ENCODE measurements around the gene BCAR3.
"Not testable (repeated sequence)": the region's sequence is repeated elsewhere in the genome, so short reads cannot be mapped to it uniquely, and the experiment has no call there.

The BCAR3 gene

GRCh38 chr1:93702828-93703183, 21.2 kb upstream of the BCAR3 start:
- Histone ChIP-seq H3K4me3 (ENCODE audit: low read depth, low read length) (no peak overlapping the region), H3K36me3 (ENCODE audit: control insufficient read depth, insufficient read depth, low read length) (no peaks in the 10 kb centered on the region), H3K4me1 (ENCODE audit: control insufficient read depth, insufficient read depth, low read length) (peaks cover 8% of the 10 kb centered on the region), H3K9me3 (ENCODE audit: control insufficient read depth, insufficient read depth, low read length) (no peaks in the 10 kb centered on the region), H3K9ac (ENCODE audit: low read depth, low read length) (no peak overlapping the region), H3K27me3 (ENCODE audit: control insufficient read depth, insufficient read depth, low read length) (no peaks in the 10 kb centered on the region)

GRCh38 chr1:93702111-93702827, 20.6 kb upstream of the BCAR3 start:
- no peak overlapping the region for H3K9ac ChIP-seq (ENCODE audit: low read depth, low read length)
- H3K9me3 ChIP-seq (ENCODE audit: control insufficient read depth, insufficient read depth, low read length) = no peaks in the 10 kb centered on the region
- no peaks in the 10 kb centered on the region for H3K36me3 ChIP-seq (ENCODE audit: control insufficient read depth, insufficient read depth, low read length)
- no peaks in the 10 kb centered on the region for H3K27me3 ChIP-seq (ENCODE audit: control insufficient read depth, insufficient read depth, low read length)
- H3K4me1 ChIP-seq (ENCODE audit: control insufficient read depth, insufficient read depth, low read length) = peaks cover 8% of the 10 kb centered on the region
- H3K4me3 ChIP-seq (ENCODE audit: low read depth, low read length) = no peak overlapping the region

DNA sequence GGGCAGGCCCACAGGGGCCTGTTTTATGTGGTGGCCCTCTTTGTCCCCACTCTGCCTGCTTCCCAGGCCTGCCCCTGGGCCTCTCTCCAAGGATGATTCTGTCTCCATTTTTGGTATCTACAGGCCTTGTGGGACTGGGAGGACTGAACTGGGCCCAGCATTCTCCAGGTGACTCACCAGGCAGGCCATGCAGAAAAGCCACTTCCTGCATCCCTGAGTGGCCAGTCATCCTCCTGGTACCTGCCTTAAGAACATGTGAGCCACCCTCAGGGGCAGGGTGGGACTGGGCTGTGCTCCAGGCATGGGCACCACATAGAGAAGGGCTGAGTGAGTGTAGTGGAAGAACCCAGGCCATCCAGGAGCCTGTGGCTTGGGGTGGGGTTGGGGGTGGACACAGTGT, 20.0 kb upstream of the BCAR3 start:
- H3K9ac ChIP-seq (ENCODE audit: low read depth, low read length) = no peak overlapping the region
- H3K4me3 ChIP-seq (ENCODE audit: low read depth, low read length) = no peak overlapping the region
- H3K27me3 ChIP-seq (ENCODE audit: control insufficient read depth, insufficient read depth, low read length) = no peaks in the 10 kb centered on the region
- peaks cover 8% of the 10 kb centered on the region for H3K4me1 ChIP-seq (ENCODE audit: control insufficient read depth, insufficient read depth, low read length)
- H3K9me3 ChIP-seq (ENCODE audit: control insufficient read depth, insufficient read depth, low read length) = no peaks in the 10 kb centered on the region
- H3K36me3 ChIP-seq (ENCODE audit: control insufficient read depth, insufficient read depth, low read length) = no peaks in the 10 kb centered on the region

GRCh38 chr1:93700532-93701469, 19.2 kb upstream of the BCAR3 start:
- Histone ChIP-seq H3K36me3 (ENCODE audit: control insufficient read depth, insufficient read depth, low read length) (no peaks in the 10 kb centered on the region), H3K27me3 (ENCODE audit: control insufficient read depth, insufficient read depth, low read length) (no peaks in the 10 kb centered on the region), H3K9me3 (ENCODE audit: control insufficient read depth, insufficient read depth, low read length) (no peaks in the 10 kb centered on the region), H3K9ac (ENCODE audit: low read depth, low read length) (no peak overlapping the region), H3K4me1 (ENCODE audit: control insufficient read depth, insufficient read depth, low read length) (peaks cover 3% of the 10 kb centered on the region), H3K4me3 (ENCODE audit: low read depth, low read length) (no peak overlapping the region)

DNA sequence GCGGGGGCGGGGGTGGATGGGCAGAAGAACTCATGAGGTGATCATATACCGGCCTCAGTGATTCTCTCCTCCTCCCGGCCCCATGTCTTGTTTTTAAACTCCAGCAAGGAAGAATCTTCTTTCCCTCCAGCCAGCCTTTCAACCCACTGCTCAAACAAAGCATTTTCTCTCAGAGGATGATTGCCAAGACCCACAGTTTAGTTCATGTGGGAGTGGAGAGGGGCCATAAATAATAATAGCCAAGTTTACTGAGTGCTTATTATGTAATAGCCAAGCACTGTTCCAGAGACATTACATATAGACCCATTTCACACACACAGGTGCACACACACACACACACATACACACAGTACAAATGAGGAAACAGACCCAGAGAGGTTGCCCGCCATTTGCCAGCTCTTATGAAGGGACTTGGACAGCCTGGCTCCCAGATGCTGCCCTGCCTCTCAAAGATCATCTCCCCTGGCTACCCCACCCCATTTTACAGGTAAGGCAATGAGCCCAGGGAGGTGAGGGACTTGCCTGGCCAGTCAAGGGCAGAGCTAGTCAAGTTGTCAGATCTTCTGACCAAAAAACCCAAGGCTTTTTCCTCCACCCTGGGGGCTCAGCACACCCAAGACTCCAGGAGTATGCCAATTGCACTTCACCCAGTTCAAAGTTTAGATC, 18.0 kb upstream of the BCAR3 start:
- Histone ChIP-seq H3K4me3 (ENCODE audit: low read depth, low read length) (no peak overlapping the region), H3K9ac (ENCODE audit: low read depth, low read length) (no peak overlapping the region), H3K36me3 (ENCODE audit: control insufficient read depth, insufficient read depth, low read length) (no peaks in the 10 kb centered on the region), H3K9me3 (ENCODE audit: control insufficient read depth, insufficient read depth, low read length) (no peaks in the 10 kb centered on the region), H3K27me3 (ENCODE audit: control insufficient read depth, insufficient read depth, low read length) (no peaks in the 10 kb centered on the region), H3K4me1 (ENCODE audit: control insufficient read depth, insufficient read depth, low read length) (no peaks in the 10 kb centered on the region)

DNA sequence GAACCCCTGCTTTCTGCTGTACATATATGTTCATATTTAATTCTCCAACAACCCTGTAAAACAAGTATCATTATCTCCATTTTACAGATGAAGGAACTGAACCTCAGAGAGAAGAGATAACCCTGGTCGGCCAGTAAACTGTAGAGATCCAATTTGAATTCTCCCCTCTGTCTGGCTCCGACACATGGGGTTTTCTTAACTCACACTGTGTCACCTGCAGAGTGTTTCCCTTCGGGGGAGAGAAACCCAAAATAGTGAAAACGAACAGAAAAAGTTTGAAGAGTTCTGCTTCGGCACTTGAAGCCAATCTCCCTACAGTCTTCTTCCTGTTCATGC, 17.4 kb upstream of the BCAR3 start:
- H3K4me1 ChIP-seq (ENCODE audit: control insufficient read depth, insufficient read depth, low read length) = no peaks in the 10 kb centered on the region
- no peak overlapping the region for H3K9ac ChIP-seq (ENCODE audit: low read depth, low read length)
- H3K4me3 ChIP-seq (ENCODE audit: low read depth, low read length) = no peak overlapping the region
- H3K36me3 ChIP-seq (ENCODE audit: control insufficient read depth, insufficient read depth, low read length) = no peaks in the 10 kb centered on the region
- H3K27me3 ChIP-seq (ENCODE audit: control insufficient read depth, insufficient read depth, low read length) = no peaks in the 10 kb centered on the region
- H3K9me3 ChIP-seq (ENCODE audit: control insufficient read depth, insufficient read depth, low read length) = no peaks in the 10 kb centered on the region

- no peaks in the 10 kb centered on the region for H3K9me3 ChIP-seq (ENCODE audit: control insufficient read depth, insufficient read depth, low read length)
- H3K27me3 ChIP-seq (ENCODE audit: control insufficient read depth, insufficient read depth, low read length) = no peaks in the 10 kb centered on the region
- H3K4me3 ChIP-seq (ENCODE audit: low read depth, low read length) = no peak overlapping the region
- H3K36me3 ChIP-seq (ENCODE audit: control insufficient read depth, insufficient read depth, low read length) = no peaks in the 10 kb centered on the region
- H3K9ac ChIP-seq (ENCODE audit: low read depth, low read length) = no peak overlapping the region
- no peaks in the 10 kb centered on the region for H3K4me1 ChIP-seq (ENCODE audit: control insufficient read depth, insufficient read depth, low read length)
Measured at GRCh38 chr1:93698329-93699048, 16.9 kb upstream of the BCAR3 start.

- not testable (repeated sequence) for H3K27me3 ChIP-seq (ENCODE audit: control insufficient read depth, insufficient read depth, low read length); H3K4me3 ChIP-seq (ENCODE audit: low read depth, low read length); H3K9me3 ChIP-seq (ENCODE audit: control insufficient read depth, insufficient read depth, low read length); H3K4me1 ChIP-seq (ENCODE audit: control insufficient read depth, insufficient read depth, low read length); H3K36me3 ChIP-seq (ENCODE audit: control insufficient read depth, insufficient read depth, low read length); H3K9ac ChIP-seq (ENCODE audit: low read depth, low read length)
Measured at GRCh38 chr1:93697566-93697965, 15.9 kb upstream of the BCAR3 start.

DNA sequence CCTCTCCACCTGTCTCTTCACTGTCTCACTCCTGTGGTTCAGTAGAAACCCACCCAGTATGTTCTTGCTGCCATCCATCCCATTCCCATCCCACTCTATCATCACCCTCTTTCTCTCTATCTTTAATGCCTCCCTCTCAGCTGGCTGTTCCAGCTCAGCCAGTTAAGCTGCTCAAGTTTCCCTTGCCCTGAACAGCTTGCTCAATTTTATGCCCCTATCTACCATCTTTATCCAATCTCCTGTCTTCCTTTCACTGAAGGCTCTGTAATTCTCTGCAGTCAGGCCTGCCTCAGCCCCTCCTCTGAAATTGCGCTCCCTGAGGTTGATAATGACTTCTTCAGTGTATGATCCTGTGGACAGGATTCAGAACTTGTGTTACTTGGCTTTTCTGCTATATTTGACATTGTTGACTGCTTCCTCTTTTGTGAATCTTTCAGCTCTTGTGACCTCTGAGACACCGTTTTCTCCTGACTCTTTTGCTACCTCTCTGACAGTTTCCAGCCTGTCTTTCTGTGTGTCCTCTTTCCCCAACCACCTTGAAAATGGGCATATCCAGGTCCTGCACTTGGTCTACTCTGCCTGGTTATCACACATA, 13.9 kb upstream of the BCAR3 start:
- Histone ChIP-seq H3K36me3 (ENCODE audit: control insufficient read depth, insufficient read depth, low read length) (no peaks in the 10 kb centered on the region), H3K4me1 (ENCODE audit: control insufficient read depth, insufficient read depth, low read length) (no peaks in the 10 kb centered on the region), H3K4me3 (ENCODE audit: low read depth, low read length) (no peak overlapping the region), H3K9me3 (ENCODE audit: control insufficient read depth, insufficient read depth, low read length) (no peaks in the 10 kb centered on the region), H3K27me3 (ENCODE audit: control insufficient read depth, insufficient read depth, low read length) (no peaks in the 10 kb centered on the region), H3K9ac (ENCODE audit: low read depth, low read length) (no peak overlapping the region)

DNA sequence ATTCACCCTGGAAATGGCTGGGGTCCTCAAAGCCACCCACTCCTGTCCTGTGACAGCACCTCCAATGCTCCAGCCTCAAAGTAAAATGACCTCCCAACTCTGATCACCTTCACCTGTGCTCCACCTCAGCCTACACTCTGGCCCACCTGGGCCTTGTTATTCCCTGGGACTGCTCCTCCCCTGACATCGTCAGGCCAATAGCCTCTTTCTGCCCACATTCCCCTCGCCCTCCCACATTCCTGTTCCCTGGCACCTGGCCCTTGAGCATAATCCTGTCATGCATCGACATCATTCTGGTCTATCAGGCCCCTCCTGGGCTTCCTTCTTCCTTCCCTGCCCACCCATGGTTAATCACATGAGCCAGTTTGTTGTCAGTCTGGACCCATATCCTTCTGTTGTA, 13.2 kb upstream of the BCAR3 start:
- no peaks in the 10 kb centered on the region for H3K36me3 ChIP-seq (ENCODE audit: control insufficient read depth, insufficient read depth, low read length)
- no peak overlapping the region for H3K9ac ChIP-seq (ENCODE audit: low read depth, low read length)
- H3K4me3 ChIP-seq (ENCODE audit: low read depth, low read length) = no peak overlapping the region

GRCh38 chr1:93694039-93694438, 12.4 kb upstream of the BCAR3 start:
- Histone ChIP-seq H3K9ac (ENCODE audit: low read depth, low read length) (no peak overlapping the region), H3K36me3 (ENCODE audit: control insufficient read depth, insufficient read depth, low read length) (no peaks in the 10 kb centered on the region), H3K4me3 (ENCODE audit: low read depth, low read length) (no peak overlapping the region), H3K27me3 (ENCODE audit: control insufficient read depth, insufficient read depth, low read length) (no peaks in the 10 kb centered on the region), H3K9me3 (ENCODE audit: control insufficient read depth, insufficient read depth, low read length) (no peaks in the 10 kb centered on the region), H3K4me1 (ENCODE audit: control insufficient read depth, insufficient read depth, low read length) (peaks cover 5% of the 10 kb centered on the region)

More for the DNA sequence above, 13.2 kb upstream of the BCAR3 start:
- H3K4me1 ChIP-seq (ENCODE audit: control insufficient read depth, insufficient read depth, low read length) = peaks cover under 1% of the 10 kb centered on the region
- H3K9me3 ChIP-seq (ENCODE audit: control insufficient read depth, insufficient read depth, low read length) = no peaks in the 10 kb centered on the region
- no peaks in the 10 kb centered on the region for H3K27me3 ChIP-seq (ENCODE audit: control insufficient read depth, insufficient read depth, low read length)

Data from iPS-15b (cell line).